Loucy (cell line): ENCODE data around the gene EIF2D.

Experiments used
- EZH2phosphoT487 ChIP-seq: fragments of 200-600 bp; IDR thresholded peaks from 2 replicates; pipeline ENCODE4 v1.6.1; 2018; ENCODE audit warnings: antibody characterized with exemption, mild to moderate bottlenecking, moderate library complexity, borderline replicate concordance
- TF ChIP-seq, protein P1 (sequence below): fragments of 200-600 bp; sonication (generic); conservative IDR thresholded peaks from 2 replicates; pipeline ENCODE4 v1.5.1; 2014; ENCODE audit warnings: mild to moderate bottlenecking, antibody characterized with exemption, low read length

DNA sequence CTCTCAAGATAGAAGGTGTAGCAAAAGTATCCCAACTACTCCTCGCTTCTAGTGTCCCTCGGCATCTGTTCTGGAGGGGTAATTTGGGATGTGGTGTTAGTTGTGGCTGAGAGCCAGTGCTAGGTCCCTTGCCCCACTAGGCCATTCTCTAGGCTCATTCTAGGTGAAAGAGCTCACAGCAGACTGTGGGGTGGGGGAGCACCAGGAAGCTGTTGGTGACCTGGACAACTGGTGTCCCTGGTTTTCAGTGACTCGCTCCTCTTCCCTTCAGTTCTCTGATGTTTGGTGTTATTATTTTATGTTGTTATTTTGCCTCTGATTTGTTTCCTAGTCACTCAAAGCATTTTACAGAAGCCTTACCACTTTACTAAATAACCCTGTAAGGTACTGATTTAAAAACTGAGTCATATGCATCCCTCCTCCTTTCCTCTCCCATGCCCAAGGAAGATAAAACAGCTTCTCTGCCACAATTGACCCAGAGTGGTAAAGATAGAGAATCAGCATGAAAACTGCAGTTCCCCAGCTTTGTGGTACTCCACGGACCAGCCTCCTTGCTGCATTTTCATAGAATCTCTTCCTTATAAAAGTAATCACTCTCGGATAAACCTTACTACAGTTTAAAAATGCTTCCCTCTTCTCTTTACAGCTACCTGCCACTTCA, 37.1 kb upstream of the EIF2D start:
- TF ChIP-seq, protein P1, sequence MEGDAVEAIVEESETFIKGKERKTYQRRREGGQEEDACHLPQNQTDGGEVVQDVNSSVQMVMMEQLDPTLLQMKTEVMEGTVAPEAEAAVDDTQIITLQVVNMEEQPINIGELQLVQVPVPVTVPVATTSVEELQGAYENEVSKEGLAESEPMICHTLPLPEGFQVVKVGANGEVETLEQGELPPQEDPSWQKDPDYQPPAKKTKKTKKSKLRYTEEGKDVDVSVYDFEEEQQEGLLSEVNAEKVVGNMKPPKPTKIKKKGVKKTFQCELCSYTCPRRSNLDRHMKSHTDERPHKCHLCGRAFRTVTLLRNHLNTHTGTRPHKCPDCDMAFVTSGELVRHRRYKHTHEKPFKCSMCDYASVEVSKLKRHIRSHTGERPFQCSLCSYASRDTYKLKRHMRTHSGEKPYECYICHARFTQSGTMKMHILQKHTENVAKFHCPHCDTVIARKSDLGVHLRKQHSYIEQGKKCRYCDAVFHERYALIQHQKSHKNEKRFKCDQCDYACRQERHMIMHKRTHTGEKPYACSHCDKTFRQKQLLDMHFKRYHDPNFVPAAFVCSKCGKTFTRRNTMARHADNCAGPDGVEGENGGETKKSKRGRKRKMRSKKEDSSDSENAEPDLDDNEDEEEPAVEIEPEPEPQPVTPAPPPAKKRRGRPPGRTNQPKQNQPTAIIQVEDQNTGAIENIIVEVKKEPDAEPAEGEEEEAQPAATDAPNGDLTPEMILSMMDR: no peak
- TF ChIP-seq EZH2phosphoT487: no peak
